CD4-positive, alpha-beta memory T cell (primary cell): ENCODE data around the gene PJVK. TPM values are rescaled to one million over a fixed set of nuclear protein-coding genes. Genes with fewer than 3 reads are reported as not detected.
"Not testable (repeated sequence)": the region's sequence is repeated elsewhere in the genome, so short reads cannot be mapped to it uniquely, and the experiment has no call there.

ENCODE experiments used
- CTCF ChIA-PET: fragments of 350-600 bp; sonication (Branson Sonifier 250); formaldehyde crosslinking; loops from one replicate; lab custom pipeline; 2021; ENCODE audit warnings: inconsistent platforms; ENCODE audit not compliant: partially characterized antibody; lab: Charles Lee
- POLR2A ChIA-PET: fragments of 350-600 bp; sonication (Branson Sonifier 250); formaldehyde crosslinking; loops from one replicate; lab custom pipeline; 2021; ENCODE audit not compliant: partially characterized antibody; lab: Charles Lee
- DNase-seq, 5 donors: peaks; one replicate each; pipeline versions ENCODE4 v3.0.0 to v3.0.0-alpha.2; 2020 to 2022; ENCODE audit warnings: mixed read lengths in 1 of 5
- H3K27ac ChIP-seq: one replicate; pipeline ENCODE4 v1.7.0; 2013; ENCODE audit warnings: low read depth, low read length
- H3K27me3 ChIP-seq: 2 replicates; pipeline ENCODE4 v1.7.0; 2013; ENCODE audit warnings: mild to moderate bottlenecking, low read length, moderate library complexity; ENCODE audit not compliant: insufficient read depth
- H3K36me3 ChIP-seq: 2 replicates; pipeline ENCODE4 v1.7.0; 2013; ENCODE audit warnings: mild to moderate bottlenecking, low read length, moderate library complexity; ENCODE audit not compliant: insufficient read depth
- H3K4me1 ChIP-seq: 2 replicates; pipeline ENCODE4 v1.7.0; 2013; ENCODE audit warnings: mild to moderate bottlenecking, low read length, moderate library complexity; ENCODE audit not compliant: insufficient read depth
- H3K4me3 ChIP-seq, 2 donors: one replicate each; pipeline ENCODE4 v1.7.0; 2013; ENCODE audit warnings: low read length in 2 of 2, mild to moderate bottlenecking in 1 of 2
- H3K9me3 ChIP-seq, 2 donors: one replicate each; pipeline ENCODE4 v1.7.0; 2013; ENCODE audit warnings: low read length in 2 of 2, control low read depth in 1 of 2; ENCODE audit not compliant: control insufficient read depth in 1 of 2
- H3K27ac Mint-ChIP-seq, 7 donors: one replicate each; pipeline ENCODE4 v1.8.0; 2020 to 2021; ENCODE audit warnings: mixed read lengths in 7 of 7, mild to moderate bottlenecking in 6 of 7, inconsistent platforms in 3 of 7, moderate library complexity in 3 of 7
- H3K27me3 Mint-ChIP-seq, 2 donors: one replicate each; pipeline ENCODE4 v1.8.0; 2020 to 2021; ENCODE audit warnings: mixed read lengths in 2 of 2
- H3K36me3 Mint-ChIP-seq, 2 donors: one replicate each; pipeline ENCODE4 v1.8.0; 2020 to 2021; ENCODE audit warnings: mixed read lengths in 2 of 2, inconsistent platforms in 1 of 2, mild to moderate bottlenecking in 1 of 2
- H3K4me1 Mint-ChIP-seq, 4 donors: one replicate each; pipeline ENCODE4 v1.8.0; 2020 to 2021; ENCODE audit warnings: mixed read lengths in 4 of 4, mild to moderate bottlenecking in 1 of 4
- H3K4me3 Mint-ChIP-seq, 8 donors: one replicate each; pipeline ENCODE4 v1.8.0; 2020 to 2021; ENCODE audit warnings: mixed read lengths in 8 of 8, mild to moderate bottlenecking in 7 of 8, moderate library complexity in 6 of 8, inconsistent platforms in 3 of 8
- H3K9me3 Mint-ChIP-seq, 8 donors: one replicate each; pipeline ENCODE4 v1.8.0; 2020 to 2021; ENCODE audit warnings: mixed read lengths in 8 of 8, mild to moderate bottlenecking in 5 of 8, inconsistent platforms in 3 of 8, moderate library complexity in 1 of 8
- intact Hi-C: fragments of 100-400 bp; cut with micrococcal nuclease; formaldehyde crosslinking; loops from one replicate; pipeline ENCODE4 v1.15.1; 2023
- polyA plus RNA-seq, 2 donors: library from polyadenylated mRNA; unstranded; fragments of 300-500 nt; fragmentation: Illumina TruSeq; gene quantifications; one replicate each; pipeline ENCODE4 v1.2.3, GENCODE V29; 2021
- total RNA-seq, 2 experiments: library from RNA; stranded (reverse); gene quantifications; one replicate each; pipeline ENCODE4 v1.2.3, GENCODE V29; 2021

The PJVK gene
- total and polyA plus RNA-seq, 4 experiments from 2014 or later = 0.23 to 4.1 (median 2.0) TPM

GRCh38 chr2:178419123-178419522, 32.1 kb upstream of the PJVK start:
- no peak overlapping the region for H3K4me3 ChIP-seq
- ChIA-PET CTCF (interaction anchor here (0.7 to 10.3 kb wide), 3 partner anchors 21 to 61 kb away, joined by 3 to 256 read pairs (median 4); partner anchors contain the start of gene PLEKHA3), POLR2A (interaction anchor here (1.6 kb wide), 1 partner anchor 32 kb away, joined by 5 read pairs; the partner anchor contains the start of genes PJVK and PRKRA)
- intact Hi-C loops = no loop called here
- Mint-ChIP-seq H3K4me1 (peaks cover 8 to 17% (median 10%) of the 10 kb centered on the region in 4 donors), H3K4me3 (no peak overlapping the region), H3K36me3 (peaks cover 0 to 15% of the 10 kb centered on the region in 2 donors), H3K27me3 (no peaks in the 10 kb centered on the region), H3K9me3 (peaks cover 0 to 3% (median 0%) of the 10 kb centered on the region in 8 donors), H3K27ac (no peak overlapping the region)
- H3K9me3 ChIP-seq = no peaks in the 10 kb centered on the region
- H3K4me1 ChIP-seq = peaks cover 12% of the 10 kb centered on the region
- DNase-seq = no peak
- H3K27me3 ChIP-seq = no peaks in the 10 kb centered on the region
- H3K36me3 ChIP-seq = no peaks in the 10 kb centered on the region
- no peak overlapping the region for H3K27ac ChIP-seq

- Histone ChIP-seq H3K4me3 (no peak overlapping the region), H3K27me3 (no peaks in the 10 kb centered on the region), H3K36me3 (no peaks in the 10 kb centered on the region), H3K27ac (no peak overlapping the region), H3K4me1 (no peaks in the 10 kb centered on the region), H3K9me3 (no peaks in the 10 kb centered on the region)
- ChIA-PET POLR2A (no interaction called here), CTCF (interaction anchor here (10.3 kb wide), 1 partner anchor 22 kb away, joined by 256 read pairs; no protein-coding TSS in a partner anchor)
- DNase-seq = no peak
- H3K36me3 Mint-ChIP-seq = peaks cover 4 to 29% of the 10 kb centered on the region in 2 donors
- H3K4me1 Mint-ChIP-seq = peaks cover 0 to 5% (median 0%) of the 10 kb centered on the region in 4 donors
- intact Hi-C loops = no loop called here
- H3K27me3 Mint-ChIP-seq = no peaks in the 10 kb centered on the region
- peak overlapping the region in 1 of 7 donors; percentile 28 for H3K27ac Mint-ChIP-seq
- H3K4me3 Mint-ChIP-seq = no peak overlapping the region
- H3K9me3 Mint-ChIP-seq = peaks cover 0 to 14% (median 7%) of the 10 kb centered on the region in 8 donors
Measured at GRCh38 chr2:178420463-178420999, 30.6 kb upstream of the PJVK start.

- H3K9me3 ChIP-seq = no peaks in the 10 kb centered on the region
- DNase-seq = no peak
- H3K27ac ChIP-seq = no peak overlapping the region
- intact Hi-C loops = no loop called here
- Mint-ChIP-seq H3K4me1 (no peaks in the 10 kb centered on the region), H3K4me3 (no peak overlapping the region), H3K36me3 (peaks cover 14 to 45% of the 10 kb centered on the region in 2 donors), H3K9me3 (peaks cover 2 to 27% (median 9%) of the 10 kb centered on the region in 8 donors), H3K27me3 (no peaks in the 10 kb centered on the region), H3K27ac (no peak overlapping the region)
- ChIA-PET CTCF (interaction anchor here (2.2 kb wide), 1 partner anchor 8 kb away, joined by 14 read pairs; no protein-coding TSS in a partner anchor), POLR2A (no interaction called here)
- no peaks in the 10 kb centered on the region for H3K27me3 ChIP-seq
- H3K36me3 ChIP-seq = no peaks in the 10 kb centered on the region
- no peak overlapping the region for H3K4me3 ChIP-seq
- H3K4me1 ChIP-seq = no peaks in the 10 kb centered on the region
Measured at GRCh38 chr2:178422097-178422496, 29.1 kb upstream of the PJVK start.

- H3K4me3 Mint-ChIP-seq, H3K4me1 Mint-ChIP-seq, DNase-seq, H3K4me1 ChIP-seq, intact Hi-C loops, H3K4me3 ChIP-seq, H3K36me3 ChIP-seq, POLR2A ChIA-PET, H3K27ac Mint-ChIP-seq, H3K27me3 ChIP-seq, H3K27ac ChIP-seq, H3K27me3 Mint-ChIP-seq, H3K9me3 ChIP-seq: not testable (repeated sequence)
- CTCF ChIA-PET = interaction anchor here (0.9 to 2.2 kb wide), 2 partner anchors 9 to 29 kb away, joined by 4 to 14 read pairs; no protein-coding TSS in a partner anchor
- Mint-ChIP-seq H3K36me3 (peaks cover 24 to 57% of the 10 kb centered on the region in 2 donors), H3K9me3 (peaks cover 2 to 30% (median 10%) of the 10 kb centered on the region in 8 donors)
Measured at GRCh38 chr2:178423746-178424145, 27.4 kb upstream of the PJVK start.

GRCh38 chr2:178425255-178425827, 25.8 kb upstream of the PJVK start:
- CTCF ChIA-PET = interaction anchor here (1.2 to 2.1 kb wide), 2 partner anchors 11 to 20 kb away, joined by 3 to 10 read pairs; no protein-coding TSS in a partner anchor
- no peak overlapping the region for H3K4me3 Mint-ChIP-seq
- POLR2A ChIA-PET = no interaction called here

GRCh38 chr2:178426388-178426787, 24.8 kb upstream of the PJVK start:
- no peak overlapping the region for H3K4me3 Mint-ChIP-seq
- peaks cover 47 to 79% of the 10 kb centered on the region in 2 donors for H3K36me3 Mint-ChIP-seq
- Histone ChIP-seq H3K36me3 (peaks cover 10% of the 10 kb centered on the region), H3K27ac (no peak overlapping the region), H3K4me3 (no peak overlapping the region), H3K9me3 (no peaks in the 10 kb centered on the region), H3K4me1 (no peaks in the 10 kb centered on the region), H3K27me3 (no peaks in the 10 kb centered on the region)
- H3K4me1 Mint-ChIP-seq = no peaks in the 10 kb centered on the region
- ChIA-PET CTCF (interaction anchor here (2.1 kb wide), 1 partner anchor 12 kb away, joined by 10 read pairs; no protein-coding TSS in a partner anchor), POLR2A (interaction anchor here (1.2 kb wide), 1 partner anchor 12 kb away, joined by 3 read pairs; no protein-coding TSS in a partner anchor)
- no peaks in the 10 kb centered on the region for H3K27me3 Mint-ChIP-seq
- H3K9me3 Mint-ChIP-seq = peaks cover 2 to 30% (median 11%) of the 10 kb centered on the region in 8 donors
- intact Hi-C loops = no loop called here
- H3K27ac Mint-ChIP-seq = no peak overlapping the region
- DNase-seq = no peak

More at GRCh38 chr2:178425255-178425827, 25.8 kb upstream of the PJVK start:
- H3K9me3 ChIP-seq = no peaks in the 10 kb centered on the region
- no peaks in the 10 kb centered on the region for H3K27me3 ChIP-seq
- no peak overlapping the region for H3K27ac Mint-ChIP-seq
- H3K27me3 Mint-ChIP-seq = no peaks in the 10 kb centered on the region
- DNase-seq = no peak
- intact Hi-C loops = no loop called here
- H3K27ac ChIP-seq = no peak overlapping the region
- H3K4me1 Mint-ChIP-seq = no peaks in the 10 kb centered on the region
- no peak overlapping the region for H3K4me3 ChIP-seq
- peaks cover 39 to 70% of the 10 kb centered on the region in 2 donors for H3K36me3 Mint-ChIP-seq
- H3K9me3 Mint-ChIP-seq = peaks cover 2 to 30% (median 11%) of the 10 kb centered on the region in 8 donors
- no peaks in the 10 kb centered on the region for H3K4me1 ChIP-seq
- H3K36me3 ChIP-seq = peaks cover 6% of the 10 kb centered on the region

- CTCF ChIA-PET = no interaction called here
- Mint-ChIP-seq H3K9me3 (peaks cover 2 to 30% (median 9%) of the 10 kb centered on the region in 8 donors), H3K27me3 (no peaks in the 10 kb centered on the region), H3K4me1 (no peaks in the 10 kb centered on the region), H3K27ac (no peak overlapping the region), H3K4me3 (no peak overlapping the region), H3K36me3 (peaks cover 57 to 85% of the 10 kb centered on the region in 2 donors)
- Histone ChIP-seq H3K36me3 (peaks cover 21% of the 10 kb centered on the region), H3K4me1 (no peaks in the 10 kb centered on the region), H3K27ac (no peak overlapping the region), H3K4me3 (no peak overlapping the region), H3K9me3 (no peaks in the 10 kb centered on the region), H3K27me3 (no peaks in the 10 kb centered on the region)
- intact Hi-C loops = no loop called here
- no peak for DNase-seq
- POLR2A ChIA-PET = interaction anchor here (1.2 kb wide), 1 partner anchor 13 kb away, joined by 3 read pairs; no protein-coding TSS in a partner anchor
Measured at GRCh38 chr2:178427458-178427857, 23.7 kb upstream of the PJVK start.
